ENCODE measurements around the gene IGFBP2. TPM values are rescaled to one million over a fixed set of nuclear protein-coding genes. Genes with fewer than 3 reads are reported as not detected.
A peak's percentile ranks its signal among the peaks of the same experiment; 100 is the strongest.

The IGFBP2 gene
- total and polyA plus RNA-seq, 2 of the 4 experiments (the other 2 are of a cell fraction) = 33.5 to 236 TPM

DNA sequence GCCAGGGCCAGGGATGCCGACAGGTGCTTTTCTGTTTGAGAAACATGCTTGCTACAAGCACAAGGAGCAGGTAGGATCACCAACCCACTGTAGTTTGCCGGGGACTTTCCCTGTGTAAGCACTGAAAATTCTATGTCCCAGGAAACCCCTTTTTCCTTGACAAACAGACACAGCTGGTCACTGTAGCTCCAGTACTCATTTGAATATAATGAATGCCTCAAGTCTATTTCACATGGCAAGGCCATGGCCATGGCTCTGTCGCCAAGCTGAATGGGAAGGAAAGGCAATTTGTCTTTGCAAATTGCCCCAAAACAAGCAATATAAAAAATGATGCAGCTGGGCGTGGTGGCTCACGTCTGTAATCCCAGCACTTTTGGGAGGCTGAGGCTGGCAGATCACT is 49.6 kb upstream of the IGFBP2 start:
- H3K4me1 ChIP-seq (ENCODE audit: control insufficient read depth, insufficient read depth, low read length) = peaks cover 7% of the 10 kb centered on the region
- H3K23ac ChIP-seq (ENCODE audit: low read depth, low read length) = no peak overlapping the region
- dilution Hi-C loops (cut with HindIII; ENCODE audit: low sequenced_read_pairs, unreplicated experiment) = no loop called here
- 0 out of 3 replicates have a peak overlapping the region, but pooled peaks have one; percentile 1 for H2BK15ac ChIP-seq (ENCODE audit: low read depth, low read length)
- H4K20me1 ChIP-seq (ENCODE audit: insufficient read depth, low read length) = no peaks in the 10 kb centered on the region
- no peak overlapping the region for H4K91ac ChIP-seq (ENCODE audit: insufficient read depth, low read depth, low read length)
- H4K8ac ChIP-seq (ENCODE audit: low read depth in 2 of 2, low read length in 2 of 2) = no peak overlapping the region
- POLR2A ChIA-PET (ENCODE audit: unreplicated experiment) = no interaction called here
- H2BK20ac ChIP-seq (ENCODE audit: low read depth, low read length) = 0 out of 2 replicates have a peak overlapping the region, but pooled peaks have one; percentile 23
- no peak for TF ChIP-seq CHD1 (IDR thresholded peaks at IDR 0.05; ENCODE audit: low read depth, low read length)
- no peak for TF ChIP-seq CEBPB (IDR thresholded peaks at IDR 0.05; ENCODE audit: low read depth, low read length)
- TF ChIP-seq, protein P1, sequence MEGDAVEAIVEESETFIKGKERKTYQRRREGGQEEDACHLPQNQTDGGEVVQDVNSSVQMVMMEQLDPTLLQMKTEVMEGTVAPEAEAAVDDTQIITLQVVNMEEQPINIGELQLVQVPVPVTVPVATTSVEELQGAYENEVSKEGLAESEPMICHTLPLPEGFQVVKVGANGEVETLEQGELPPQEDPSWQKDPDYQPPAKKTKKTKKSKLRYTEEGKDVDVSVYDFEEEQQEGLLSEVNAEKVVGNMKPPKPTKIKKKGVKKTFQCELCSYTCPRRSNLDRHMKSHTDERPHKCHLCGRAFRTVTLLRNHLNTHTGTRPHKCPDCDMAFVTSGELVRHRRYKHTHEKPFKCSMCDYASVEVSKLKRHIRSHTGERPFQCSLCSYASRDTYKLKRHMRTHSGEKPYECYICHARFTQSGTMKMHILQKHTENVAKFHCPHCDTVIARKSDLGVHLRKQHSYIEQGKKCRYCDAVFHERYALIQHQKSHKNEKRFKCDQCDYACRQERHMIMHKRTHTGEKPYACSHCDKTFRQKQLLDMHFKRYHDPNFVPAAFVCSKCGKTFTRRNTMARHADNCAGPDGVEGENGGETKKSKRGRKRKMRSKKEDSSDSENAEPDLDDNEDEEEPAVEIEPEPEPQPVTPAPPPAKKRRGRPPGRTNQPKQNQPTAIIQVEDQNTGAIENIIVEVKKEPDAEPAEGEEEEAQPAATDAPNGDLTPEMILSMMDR (conservative IDR thresholded peaks at IDR 0.05; ENCODE audit: low read depth, low read length) = no peak
- TF ChIP-seq NFE2L2 (IDR thresholded peaks at IDR 0.05; ENCODE audit: low read depth, low read length) = no peak
- no peak for TF ChIP-seq USF2 (IDR thresholded peaks at IDR 0.05; ENCODE audit: low read depth, low read length)
- TF ChIP-seq POLR2A (IDR thresholded peaks at IDR 0.05; ENCODE audit: low read depth, low read length) = no peak
- TF ChIP-seq ELK1 (IDR thresholded peaks at IDR 0.05; ENCODE audit: borderline replicate concordance, low read depth, low read length) = no peak
- no peak for TF ChIP-seq BHLHE40 (IDR thresholded peaks at IDR 0.05; ENCODE audit: low read depth, low read length)
- no peak for TF ChIP-seq RCOR1 (IDR thresholded peaks at IDR 0.05; ENCODE audit: insufficient replicate concordance, low read length)
- no peak for TF ChIP-seq RFX5 (IDR thresholded peaks at IDR 0.05; ENCODE audit: low read depth, low read length)
- TF ChIP-seq MAFK (IDR thresholded peaks at IDR 0.05; ENCODE audit: low read depth, low read length) = no peak
- TF ChIP-seq FOS (IDR thresholded peaks at IDR 0.05; ENCODE audit: low read depth, low read length) = no peak
- no peak for TF ChIP-seq MAZ (IDR thresholded peaks at IDR 0.05; ENCODE audit: borderline replicate concordance, low read depth, low read length)
- TF ChIP-seq SMC3 (IDR thresholded peaks at IDR 0.05; ENCODE audit: low read depth, low read length) = no peak
- TF ChIP-seq RAD21 (IDR thresholded peaks at IDR 0.05; ENCODE audit: low read length) = no peak
- TF ChIP-seq MXI1 (IDR thresholded peaks at IDR 0.05; ENCODE audit: borderline replicate concordance, low read depth, low read length) = no peak
- no peak overlapping the region for H3K9ac ChIP-seq (ENCODE audit: low read depth, low read length)
- H2AK9ac ChIP-seq (replicated peaks; ENCODE audit: low read depth, low read length, poor library complexity) = no peak overlapping the region
- H3K27me3 ChIP-seq (ENCODE audit: control insufficient read depth, insufficient read depth, low read length) = no peaks in the 10 kb centered on the region
- no peak overlapping the region for H3K4me3 ChIP-seq (ENCODE audit: insufficient read depth, low read depth, low read length)
- no peak for ATAC-seq (ENCODE audit: low read depth)
- WGBS, 2 experiments (ENCODE audit: extremely low coverage in 2 of 2, insufficient read length in 1 of 2) = 90% methylated on average over 2 of the region's 5 CpGs; no CpG with 5 or more reads in 1 of the 2 experiments
- peak overlapping the region; percentile 16 for H2AK5ac ChIP-seq (ENCODE audit: low read depth, low read length)
- 0 out of 2 replicates have a peak overlapping the region, but pooled peaks have one; percentile 6 for H3K18ac ChIP-seq (ENCODE audit: low read depth, low read length)
- no peak overlapping the region for H3K27ac ChIP-seq (ENCODE audit: insufficient read depth, low read length)
- DNase-seq = no peak
- H3K4me2 ChIP-seq (ENCODE audit: low read depth, low read length) = no peak overlapping the region
- CTCF ChIA-PET = no interaction called here
- no peaks in the 10 kb centered on the region for H3K36me3 ChIP-seq (ENCODE audit: control insufficient read depth, insufficient read depth, low read length)
- H3K79me1 ChIP-seq (ENCODE audit: low read depth in 1 of 2, low read length in 2 of 2) = no peaks in the 10 kb centered on the region
- in situ Hi-C loops (cut with MboI; ENCODE audit: low sequenced_read_pairs) = no loop called here
- H3K9me3 ChIP-seq (ENCODE audit: control insufficient read depth, insufficient read depth, low read length) = no peaks in the 10 kb centered on the region
- 0 out of 2 replicates have a peak overlapping the region, but pooled peaks have one; percentile 18 for H3K4ac ChIP-seq (ENCODE audit: low read depth, low read length)
- no peak overlapping the region for H3K14ac ChIP-seq (replicated peaks; ENCODE audit: low read depth, low read length)
- H2BK5ac ChIP-seq (ENCODE audit: low read depth, low read length, poor library complexity, severe bottlenecking) = peak overlapping the region; percentile 34
- BruUV-seq (replicated peaks) = no TSS peak
- peak overlapping the region; percentile 36 for H2AFZ ChIP-seq (replicated peaks; ENCODE audit: low read length, poor library complexity)
- H2BK120ac ChIP-seq (ENCODE audit: low read depth, low read length) = no peak overlapping the region
- intact Hi-C loops (cut with micrococcal nuclease) = loop anchor here (1.0 kb wide), 1 partner anchor 48 kb away; no protein-coding TSS in a partner anchor
- H3K56ac ChIP-seq (ENCODE audit: extremely low read depth, insufficient read depth, low read length) = no peak overlapping the region
- peaks cover 3% of the 10 kb centered on the region; the same call in 1 of the 2 replicates for H3K9me1 ChIP-seq (ENCODE audit: insufficient read depth, low read length)
- H4K5ac ChIP-seq (ENCODE audit: low read depth, low read length) = no peak overlapping the region
